HG03442 (cell line): ENCODE data around the gene LRRC14B.
"Not testable (repeated sequence)": the region's sequence is repeated elsewhere in the genome, so short reads cannot be mapped to it uniquely, and the experiment has no call there.

ENCODE experiments used
- ATAC-seq: cut with Tn5 transposase; IDR thresholded peaks from one replicate; pipeline ENCODE4 v1.9.1; 2021; ENCODE audit warnings: mild to moderate bottlenecking, moderate library complexity; ENCODE audit not compliant: unreplicated experiment

Gene LRRC14B

GRCh38 chr5:159448-160172 lies 31.7 kb upstream of the LRRC14B start:
- ATAC-seq: no peak

GRCh38 chr5:160173-160510 lies 31.2 kb upstream of the LRRC14B start:
- no peak for ATAC-seq

GRCh38 chr5:160921-161802 lies 30.1 kb upstream of the LRRC14B start:
- no peak for ATAC-seq

- ATAC-seq: no peak
Observed at GRCh38 chr5:161803-162110, 29.5 kb upstream of the LRRC14B start.

- no peak for ATAC-seq
Observed at GRCh38 chr5:162190-162564, 29.1 kb upstream of the LRRC14B start.

- no peak for ATAC-seq
Observed at GRCh38 chr5:162565-163337, 28.5 kb upstream of the LRRC14B start.

- ATAC-seq: no peak
Observed at GRCh38 chr5:163338-163620, 28.0 kb upstream of the LRRC14B start.

- ATAC-seq: no peak
Observed at GRCh38 chr5:163841-164240, 27.5 kb upstream of the LRRC14B start.

GRCh38 chr5:164244-164643 lies 27.1 kb upstream of the LRRC14B start:
- ATAC-seq: no peak

- ATAC-seq: not testable (repeated sequence)
Observed at GRCh38 chr5:164783-165182, 26.5 kb upstream of the LRRC14B start.

GRCh38 chr5:166441-167372 lies 24.6 kb upstream of the LRRC14B start:
- ATAC-seq: no peak

- no peak for ATAC-seq
Observed at GRCh38 chr5:167511-167910, 23.8 kb upstream of the LRRC14B start.

GRCh38 chr5:167982-168660 lies 23.2 kb upstream of the LRRC14B start:
- ATAC-seq: no peak

- ATAC-seq: no peak
Observed at GRCh38 chr5:169071-169727, 22.1 kb upstream of the LRRC14B start.

- ATAC-seq: no peak
Observed at GRCh38 chr5:169728-170094, 21.6 kb upstream of the LRRC14B start.

- ATAC-seq: no peak
Observed at GRCh38 chr5:170971-171800, 20.1 kb upstream of the LRRC14B start.

- ATAC-seq: no peak
Observed at GRCh38 chr5:171801-172331, 19.4 kb upstream of the LRRC14B start.

GRCh38 chr5:172421-172820 lies 18.9 kb upstream of the LRRC14B start:
- ATAC-seq: no peak

- no peak for ATAC-seq
Observed at GRCh38 chr5:172841-173251, 18.4 kb upstream of the LRRC14B start.
